Fibroblast of lung (primary cell): ENCODE data around the gene MAMLD1.

ENCODE experiments used
- CTCF ChIP-seq, 2 donors: IDR thresholded peaks in 1 of 2; conservative IDR thresholded peaks in 1 of 2; 1 replicate in 1 of 2; 2 replicates in 1 of 2; pipeline ENCODE4 v1.5.1; 2011 to 2012; ENCODE audit warnings: low read length in 2 of 2, control low read depth in 1 of 2, inconsistent platforms in 1 of 2, low read depth in 1 of 2, mild to moderate bottlenecking in 1 of 2
- EZH2 ChIP-seq: IDR thresholded peaks from 2 replicates; pipeline ENCODE4 v1.5.1; 2012; ENCODE audit warnings: low read length, control low read depth, mild to moderate bottlenecking; ENCODE audit errors: missing control alignments

GRCh38 chrX:150499240-150499639, 136.1 kb downstream of the MAMLD1 start:
- no peak for TF ChIP-seq CTCF (conservative IDR thresholded peaks at IDR 0.05 in 1 of 2, IDR thresholded peaks at IDR 0.05 in 1 of 2; ENCODE audit: low read depth in 1 of 2, low read length in 2 of 2)
- TF ChIP-seq EZH2: no peak
